GM18873 (cell line): Measurements from ENCODE around the gene NEMP2.
"Not testable (repeated sequence)": the region's sequence is repeated elsewhere in the genome, so short reads cannot be mapped to it uniquely, and the experiment has no call there.

ENCODE experiments used
- ATAC-seq: cut with Tn5 transposase; IDR thresholded peaks from one replicate; pipeline ENCODE4 v1.9.1; 2021; ENCODE audit warnings: mild to moderate bottlenecking, moderate library complexity, moderate number of reproducible peaks; ENCODE audit not compliant: unreplicated experiment, low FRiP score

Gene NEMP2

GRCh38 chr2:190527918-190528317 is 6.6 kb downstream of the NEMP2 start:
- ATAC-seq, result no peak

DNA sequence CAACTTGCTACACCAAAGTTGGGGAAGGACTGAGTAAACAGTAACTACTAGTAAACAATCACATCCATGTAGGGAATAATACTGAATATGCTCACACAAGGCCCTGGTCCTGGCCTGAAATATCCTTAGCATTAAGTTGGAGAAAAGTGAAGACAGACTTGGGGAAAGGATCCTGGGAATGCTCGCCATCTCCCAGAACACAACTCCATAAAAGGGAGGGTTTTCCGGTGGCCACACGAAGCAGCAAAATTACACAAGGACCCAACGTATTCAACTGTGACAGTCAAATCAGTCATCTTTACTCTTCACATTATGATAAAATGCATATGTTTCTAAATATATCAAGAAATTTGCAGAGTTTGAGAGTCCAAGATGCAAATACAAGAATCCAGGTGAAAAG is 7.3 kb downstream of the NEMP2 start:
- ATAC-seq, result no peak

GRCh38 chr2:190526105-190526750 is 8.3 kb downstream of the NEMP2 start:
- ATAC-seq, result no peak

- no peak for ATAC-seq
These were observed 9.6 kb downstream of the NEMP2 start for GRCh38 chr2:190524928-190525327.

- no peak for ATAC-seq
These were observed 14.4 kb downstream of the NEMP2 start for GRCh38 chr2:190519975-190520767.

DNA sequence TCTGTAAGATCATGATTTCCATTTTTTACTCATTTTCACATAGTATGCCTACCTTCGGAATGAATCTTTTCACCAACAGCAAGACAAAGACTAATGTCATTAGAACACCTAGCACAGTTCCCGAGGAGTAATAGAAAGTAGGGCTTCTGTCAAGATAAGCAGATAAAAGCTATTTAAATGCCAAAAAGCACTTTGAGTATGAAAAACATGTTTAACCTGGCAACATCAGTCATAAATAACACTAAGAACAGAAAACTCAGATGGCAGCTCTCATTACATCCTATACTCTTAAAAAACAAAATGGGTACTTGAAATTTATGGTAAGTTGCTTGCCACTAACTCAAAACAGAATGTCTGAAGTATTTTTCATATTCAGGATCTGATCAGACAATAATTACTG is 17.1 kb downstream of the NEMP2 start:
- no peak for ATAC-seq

DNA sequence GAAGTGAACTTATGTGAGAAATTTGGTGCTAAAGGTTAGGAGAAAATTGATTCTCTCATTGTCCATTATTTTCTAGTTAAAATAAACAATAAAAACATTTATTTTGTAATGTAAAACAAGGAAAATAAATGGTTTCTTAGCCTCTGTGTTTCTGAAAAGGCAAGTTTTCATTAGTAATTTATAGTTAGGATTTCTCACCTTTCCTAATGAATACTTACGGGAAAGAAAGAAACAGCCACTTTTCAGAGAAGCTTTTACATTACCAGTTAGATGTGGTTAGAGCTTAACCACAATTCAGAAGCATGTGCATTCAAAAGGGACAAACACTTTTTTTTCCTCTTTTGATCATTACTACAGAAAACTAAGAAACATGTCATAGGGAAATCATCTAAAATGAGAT is 18.8 kb downstream of the NEMP2 start:
- no peak for ATAC-seq

GRCh38 chr2:190514676-190515075 is 19.8 kb downstream of the NEMP2 start:
- no peak for ATAC-seq

DNA sequence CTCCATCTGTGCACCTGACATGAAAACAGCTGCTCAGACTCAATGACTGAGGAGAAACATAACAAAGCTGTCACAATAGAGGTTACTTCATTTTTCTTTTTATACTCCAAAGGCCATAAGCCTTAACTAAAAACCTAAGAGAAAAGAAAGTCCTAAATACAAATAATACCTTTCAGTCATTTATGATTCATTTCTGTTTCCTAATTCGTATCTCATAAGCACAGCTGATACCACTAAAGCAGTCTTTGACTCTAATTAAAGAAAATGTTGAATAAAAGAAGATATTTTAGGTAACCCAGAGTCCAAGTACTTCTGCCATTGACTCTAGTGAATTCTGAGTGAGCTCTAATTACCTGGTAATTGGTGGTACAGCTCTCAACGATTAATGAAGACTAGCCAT is 20.6 kb downstream of the NEMP2 start:
- ATAC-seq, result no peak

- no peak for ATAC-seq
These were observed 21.9 kb downstream of the NEMP2 start for GRCh38 chr2:190512539-190513095.

DNA sequence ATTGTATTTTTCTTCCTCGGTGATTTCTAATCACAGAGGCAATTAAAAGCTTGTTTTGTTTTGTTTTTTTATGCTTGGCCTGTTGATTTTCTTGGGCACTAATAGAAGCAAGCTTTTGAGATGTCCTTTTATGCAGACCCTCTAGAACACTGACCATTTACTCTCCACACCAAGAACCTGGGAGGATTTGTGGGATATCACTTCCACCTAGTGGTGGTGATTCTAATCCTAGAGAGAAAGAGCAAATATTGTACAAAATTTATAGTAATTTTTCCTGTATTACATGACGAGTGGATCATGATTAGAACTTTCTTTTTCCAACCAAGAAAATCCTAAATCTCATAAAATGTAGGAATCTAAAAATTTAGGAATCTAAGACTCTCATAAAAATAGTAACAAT is 23.4 kb downstream of the NEMP2 start:
- no peak for ATAC-seq

DNA sequence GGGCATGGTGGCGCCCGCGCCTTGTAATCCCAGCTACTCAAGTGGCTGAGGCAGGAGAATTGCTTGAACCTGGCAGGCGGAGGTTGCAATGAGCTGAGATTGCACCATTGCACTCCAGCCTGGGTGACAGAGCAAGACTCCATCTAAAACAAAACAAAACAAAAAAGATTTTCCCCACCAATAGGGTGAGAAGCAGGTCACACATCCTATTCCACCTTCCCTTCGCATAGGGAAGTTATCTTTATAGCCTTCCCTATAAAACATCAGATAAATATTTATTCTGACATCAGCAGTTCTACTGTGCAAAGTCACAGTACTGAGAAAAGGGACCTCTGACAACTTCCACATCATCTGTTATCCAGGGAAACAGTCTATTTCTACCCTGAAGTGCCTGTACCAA is 24.6 kb downstream of the NEMP2 start:
- ATAC-seq, result not testable (repeated sequence)

DNA sequence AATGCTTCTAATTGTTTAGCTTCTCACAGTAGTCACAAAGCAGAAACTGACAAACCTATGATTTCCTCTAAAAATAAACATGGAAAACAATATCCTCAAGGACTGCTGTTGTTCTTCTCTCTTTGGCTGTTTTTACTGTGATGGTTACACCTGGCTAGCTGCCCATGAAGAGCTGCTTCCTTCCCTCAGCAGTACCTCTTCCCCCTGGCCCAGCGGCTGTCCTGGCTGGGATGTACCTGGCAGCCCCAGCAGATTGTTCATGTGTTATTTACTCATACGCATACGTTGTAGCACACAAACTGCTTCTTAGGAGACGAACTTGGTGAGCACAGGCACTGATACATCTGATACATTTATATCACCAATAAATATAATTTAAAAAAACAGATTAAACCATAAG is 27.4 kb downstream of the NEMP2 start:
- no peak for ATAC-seq

DNA sequence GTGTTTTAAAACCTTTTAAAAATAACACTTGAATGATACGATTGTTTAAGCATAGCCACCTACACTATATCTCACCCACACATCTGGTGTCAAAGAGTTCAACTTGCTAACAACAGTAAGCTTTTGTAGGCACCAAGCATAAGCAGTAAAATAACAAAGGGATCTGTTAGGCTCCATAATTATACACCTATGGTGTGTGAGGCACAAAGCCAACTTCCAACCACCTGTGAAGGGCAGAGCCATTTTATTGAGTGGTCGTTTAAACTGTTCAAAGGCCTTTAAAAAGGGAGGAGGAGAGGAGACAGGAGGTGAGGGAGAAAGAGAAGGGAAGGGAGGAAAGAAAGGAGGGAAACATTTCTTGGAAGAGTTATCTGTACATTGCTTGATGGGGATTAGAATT is 27.9 kb downstream of the NEMP2 start:
- no peak for ATAC-seq

GRCh38 chr2:190505696-190506095 is 28.8 kb downstream of the NEMP2 start:
- ATAC-seq, result no peak

DNA sequence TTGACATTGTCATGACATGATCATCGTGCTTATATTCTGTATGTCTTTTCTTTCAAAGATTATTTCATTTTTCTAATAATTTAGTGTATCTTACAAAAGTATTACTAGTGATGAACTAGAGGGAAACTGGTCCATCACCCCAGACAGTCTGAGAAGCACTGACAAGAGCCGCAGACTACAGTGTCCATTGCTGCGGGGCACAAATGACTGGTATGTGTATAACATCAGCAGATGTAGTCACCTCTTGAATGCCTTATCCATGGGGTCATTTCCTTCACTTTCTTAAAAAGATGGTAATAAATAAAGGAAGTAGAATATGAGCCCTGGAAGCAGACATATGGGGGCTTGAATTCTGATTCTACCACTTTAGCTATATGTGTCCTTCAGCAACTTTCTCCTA is 29.6 kb downstream of the NEMP2 start:
- ATAC-seq, result no peak

DNA sequence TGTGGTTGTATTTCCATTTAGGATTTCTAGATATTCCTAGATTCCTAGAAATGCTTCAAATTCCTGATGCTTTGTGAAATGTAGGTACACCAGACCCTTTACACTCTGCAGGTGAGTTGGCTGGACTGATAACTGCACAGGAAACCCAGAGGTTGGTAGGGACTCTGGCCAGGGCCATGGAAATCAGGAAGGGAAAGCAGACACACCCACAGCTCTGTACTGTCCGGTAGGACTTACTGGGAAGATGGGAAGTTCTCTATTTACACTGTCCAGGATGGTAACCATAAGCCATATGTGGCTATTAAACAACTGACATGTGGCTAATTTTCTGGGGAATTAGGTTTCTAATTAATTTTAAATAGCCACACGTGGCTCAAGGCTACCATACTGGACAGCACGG is 31.4 kb downstream of the NEMP2 start:
- no peak for ATAC-seq

DNA sequence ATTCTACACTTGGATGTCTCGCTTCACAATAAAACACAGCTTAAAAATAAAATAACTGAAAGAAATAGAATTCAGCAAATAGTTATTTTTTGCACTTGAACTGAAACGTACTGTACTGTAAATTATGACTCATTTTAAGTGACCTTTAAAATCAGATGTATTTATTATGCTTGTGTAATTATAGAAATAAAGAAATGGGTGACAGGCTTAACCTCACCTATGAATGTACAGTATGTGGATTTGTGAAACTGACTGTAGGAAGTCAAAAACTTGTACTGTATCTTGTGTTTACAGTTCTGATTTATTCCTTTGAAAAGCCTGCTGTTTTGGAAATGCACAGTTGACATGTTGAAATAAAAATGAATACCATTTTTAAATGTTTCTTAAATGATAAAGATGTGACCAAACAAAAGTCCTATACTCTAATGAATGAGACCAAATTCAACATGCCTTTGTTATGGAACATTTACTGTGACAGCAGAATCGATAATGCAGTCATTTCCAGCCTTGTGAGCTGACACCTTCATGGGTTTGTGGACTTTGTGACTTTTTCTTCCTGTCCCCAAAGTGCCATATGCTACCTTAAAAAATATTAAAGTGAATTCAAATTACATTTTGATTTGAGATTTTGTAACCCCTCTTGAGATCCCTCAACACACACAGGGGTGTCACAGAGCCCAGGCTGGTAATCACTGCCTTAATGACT is 32.7 kb downstream of the NEMP2 start:
- no peak for ATAC-seq

GRCh38 chr2:190501231-190501630 is 33.3 kb downstream of the NEMP2 start:
- ATAC-seq, result no peak

GRCh38 chr2:190500054-190500502 is 34.4 kb downstream of the NEMP2 start:
- no peak for ATAC-seq

- no peak for ATAC-seq
These were observed 35.2 kb downstream of the NEMP2 start for GRCh38 chr2:190499273-190499672.
